RWPE1 (cell line): ENCODE measurements around the gene MEX3A.
A peak's percentile ranks its signal among the peaks of the same experiment; 100 is the strongest.

Experiments used
- CTCF ChIA-PET: fragments of 350-600 bp; sonication (Branson Sonifier 250); formaldehyde crosslinking; extraction: SDS; loops from one replicate; lab custom pipeline; 2021; lab: Yijun Ruan, JAX
- POLR2A ChIA-PET: fragments of 400-600 bp; formaldehyde crosslinking; extraction: SDS; loops from one replicate; lab custom pipeline; 2020; ENCODE audit warnings: antibody characterized with exemption; ENCODE audit not compliant: low non-redundant PET; lab: Yijun Ruan, JAX
- DNase-seq: peaks from one replicate; pipeline ENCODE4 v3.0.0; 2012; ENCODE audit warnings: low spot score
- H3K27ac ChIP-seq: fragments of 450-650 bp; 2 replicates; pipeline ENCODE4 v1.5.1; 2017
- TF ChIP-seq, protein P1 (sequence below): fragments of 450-650 bp; conservative IDR thresholded peaks from 2 replicates; pipeline ENCODE4 v1.5.1; 2017; ENCODE audit warnings: low read depth, mild to moderate bottlenecking

Gene MEX3A

DNA sequence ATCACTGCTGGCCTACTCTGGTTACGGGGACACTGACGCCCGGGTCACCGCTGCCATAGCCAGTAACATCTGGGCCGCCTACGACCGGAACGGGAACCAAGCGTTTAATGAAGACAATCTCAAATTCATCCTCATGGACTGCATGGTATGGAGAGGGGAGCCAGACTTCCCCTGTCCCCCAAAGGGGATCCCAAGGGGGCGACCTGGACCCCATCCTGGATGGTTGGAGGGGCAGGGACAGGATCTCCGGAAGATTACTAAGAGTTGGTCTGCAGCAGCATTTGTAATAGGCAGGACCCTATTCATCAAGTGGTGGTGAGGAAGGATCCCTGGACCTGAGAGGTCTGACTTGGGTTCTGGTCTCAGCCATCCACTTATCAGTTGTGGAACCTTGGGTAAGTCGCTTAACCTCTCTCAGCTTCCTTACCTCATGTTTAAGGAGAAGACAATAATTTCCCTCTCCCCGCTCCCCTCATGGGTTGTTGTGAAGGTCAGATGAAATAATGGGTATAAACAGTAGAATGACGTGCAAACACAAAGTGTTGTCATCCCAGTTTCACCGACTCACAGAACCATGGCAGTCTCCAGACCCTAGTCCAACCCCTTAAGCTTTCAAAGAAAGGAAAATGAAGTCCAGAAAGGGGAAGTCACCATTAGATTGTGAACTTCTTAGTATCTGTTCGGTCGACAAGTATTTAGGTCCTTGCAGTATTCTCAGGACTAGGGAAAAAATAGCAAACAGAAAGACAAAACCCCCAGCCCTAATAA lies 26.8 kb downstream of the MEX3A start:
- no peak for DNase-seq
- ChIA-PET CTCF (interaction anchor here (0.6 kb wide), 1 partner anchor 36 kb away, joined by 5 read pairs; no protein-coding TSS in a partner anchor), POLR2A (no interaction called here)
- TF ChIP-seq, protein P1, sequence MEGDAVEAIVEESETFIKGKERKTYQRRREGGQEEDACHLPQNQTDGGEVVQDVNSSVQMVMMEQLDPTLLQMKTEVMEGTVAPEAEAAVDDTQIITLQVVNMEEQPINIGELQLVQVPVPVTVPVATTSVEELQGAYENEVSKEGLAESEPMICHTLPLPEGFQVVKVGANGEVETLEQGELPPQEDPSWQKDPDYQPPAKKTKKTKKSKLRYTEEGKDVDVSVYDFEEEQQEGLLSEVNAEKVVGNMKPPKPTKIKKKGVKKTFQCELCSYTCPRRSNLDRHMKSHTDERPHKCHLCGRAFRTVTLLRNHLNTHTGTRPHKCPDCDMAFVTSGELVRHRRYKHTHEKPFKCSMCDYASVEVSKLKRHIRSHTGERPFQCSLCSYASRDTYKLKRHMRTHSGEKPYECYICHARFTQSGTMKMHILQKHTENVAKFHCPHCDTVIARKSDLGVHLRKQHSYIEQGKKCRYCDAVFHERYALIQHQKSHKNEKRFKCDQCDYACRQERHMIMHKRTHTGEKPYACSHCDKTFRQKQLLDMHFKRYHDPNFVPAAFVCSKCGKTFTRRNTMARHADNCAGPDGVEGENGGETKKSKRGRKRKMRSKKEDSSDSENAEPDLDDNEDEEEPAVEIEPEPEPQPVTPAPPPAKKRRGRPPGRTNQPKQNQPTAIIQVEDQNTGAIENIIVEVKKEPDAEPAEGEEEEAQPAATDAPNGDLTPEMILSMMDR = no peak
- peak overlapping the region; percentile 96 for H3K27ac ChIP-seq

DNA sequence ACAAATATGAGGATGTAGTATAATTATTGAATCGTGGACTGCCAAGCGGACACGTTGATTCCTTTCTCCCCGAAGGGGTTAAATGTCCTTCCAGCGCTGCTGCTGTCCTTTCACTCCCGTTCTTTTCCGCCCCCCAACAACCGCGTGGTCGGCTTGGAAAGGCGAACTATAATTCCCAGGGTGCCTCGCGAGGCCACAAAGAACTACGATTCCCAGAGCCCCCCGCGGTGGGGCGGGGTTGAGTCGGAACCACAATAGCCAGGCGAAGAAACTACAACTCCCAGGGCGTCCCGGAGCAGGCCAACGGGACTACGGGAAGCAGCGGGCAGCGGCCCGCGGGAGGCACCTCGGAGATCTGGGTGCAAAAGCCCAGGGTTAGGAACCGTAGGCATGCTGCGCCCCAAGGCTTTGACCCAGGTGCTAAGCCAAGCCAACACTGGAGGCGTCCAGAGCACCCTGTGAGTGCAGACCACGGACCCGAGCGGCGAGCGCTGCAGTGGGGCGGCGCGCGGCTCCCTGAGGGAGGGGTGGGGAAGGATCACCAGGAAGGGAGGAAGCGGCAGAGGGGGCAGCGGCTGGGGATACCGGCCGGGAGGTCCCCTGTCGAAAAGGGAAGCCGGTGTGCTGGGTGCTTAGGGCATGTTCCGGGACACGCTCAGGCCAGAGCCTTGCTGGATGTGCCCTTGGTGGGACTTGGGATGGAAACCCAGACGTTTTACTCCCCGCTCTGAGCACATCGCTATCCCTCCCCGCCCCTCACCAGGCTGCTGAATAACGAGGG lies 27.6 kb downstream of the MEX3A start, which contains the start of gene LAMTOR2:
LAMTOR2 (plus strand) TSS at position 283 of the 781 bp plus-strand sequence; CDS start at position 391, 108 bp downstream.
- CTCF ChIA-PET = interaction anchor here (0.7 kb wide), 1 partner anchor 40 kb away, joined by 3 read pairs; no protein-coding TSS in a partner anchor
- H3K27ac ChIP-seq = peak within 1 kb of the TSS; percentile 96
- TF ChIP-seq, protein P1 = no peak
- peak; percentile 98 for DNase-seq
- POLR2A ChIA-PET = no interaction called here

DNA sequence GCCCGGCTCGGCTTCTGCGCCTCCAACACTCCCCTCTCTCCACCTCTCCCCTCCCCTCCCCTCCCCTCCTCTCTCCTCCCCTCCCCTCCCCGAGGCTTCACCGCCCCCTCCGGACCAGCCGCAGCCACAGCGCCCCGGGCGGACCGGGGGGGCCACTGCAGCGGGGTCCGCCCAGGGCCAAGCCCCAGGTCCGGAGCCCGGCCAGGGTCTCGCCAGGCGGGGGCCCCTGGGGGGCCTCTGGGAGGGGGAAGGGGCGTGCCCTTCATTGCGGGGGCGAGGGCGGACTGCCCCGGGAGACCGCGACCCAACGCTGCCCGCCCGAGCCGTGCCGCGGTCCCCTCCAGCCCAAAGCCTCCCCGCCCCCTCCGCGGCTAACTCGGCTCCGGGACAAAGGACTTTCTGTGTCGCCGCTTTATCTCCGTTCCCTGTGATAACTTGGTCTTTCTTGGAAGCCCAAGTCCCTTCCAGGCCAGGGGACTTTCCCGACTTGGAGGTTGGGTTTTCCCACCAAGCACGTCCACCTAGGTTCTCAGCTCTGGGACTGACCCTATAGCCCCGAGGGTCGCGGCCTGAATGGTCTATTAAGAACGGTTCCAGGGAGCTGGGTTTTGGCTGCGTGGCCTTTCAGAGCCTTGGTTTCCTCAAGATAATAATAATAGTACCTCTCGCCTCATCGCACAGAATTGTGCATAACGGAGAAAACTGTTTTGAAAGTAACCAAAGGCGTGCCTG lies 28.3 kb downstream of the MEX3A start, which contains the start of gene UBQLN4:
UBQLN4 (minus strand) TSS at position 31 of the 732 bp plus-strand sequence. CDS start 97 bp downstream, outside the sequence.
- TF ChIP-seq, protein P1 = peak; percentile 82
- DNase-seq = peak; percentile 93
- ChIA-PET CTCF (interaction anchor here (0.6 to 0.7 kb wide), 3 partner anchors 19 to 267 kb away, joined by 3 to 5 read pairs (median 4); no protein-coding TSS in a partner anchor), POLR2A (no interaction called here)
- peak within 1 kb of the TSS; percentile 96 for H3K27ac ChIP-seq

DNA sequence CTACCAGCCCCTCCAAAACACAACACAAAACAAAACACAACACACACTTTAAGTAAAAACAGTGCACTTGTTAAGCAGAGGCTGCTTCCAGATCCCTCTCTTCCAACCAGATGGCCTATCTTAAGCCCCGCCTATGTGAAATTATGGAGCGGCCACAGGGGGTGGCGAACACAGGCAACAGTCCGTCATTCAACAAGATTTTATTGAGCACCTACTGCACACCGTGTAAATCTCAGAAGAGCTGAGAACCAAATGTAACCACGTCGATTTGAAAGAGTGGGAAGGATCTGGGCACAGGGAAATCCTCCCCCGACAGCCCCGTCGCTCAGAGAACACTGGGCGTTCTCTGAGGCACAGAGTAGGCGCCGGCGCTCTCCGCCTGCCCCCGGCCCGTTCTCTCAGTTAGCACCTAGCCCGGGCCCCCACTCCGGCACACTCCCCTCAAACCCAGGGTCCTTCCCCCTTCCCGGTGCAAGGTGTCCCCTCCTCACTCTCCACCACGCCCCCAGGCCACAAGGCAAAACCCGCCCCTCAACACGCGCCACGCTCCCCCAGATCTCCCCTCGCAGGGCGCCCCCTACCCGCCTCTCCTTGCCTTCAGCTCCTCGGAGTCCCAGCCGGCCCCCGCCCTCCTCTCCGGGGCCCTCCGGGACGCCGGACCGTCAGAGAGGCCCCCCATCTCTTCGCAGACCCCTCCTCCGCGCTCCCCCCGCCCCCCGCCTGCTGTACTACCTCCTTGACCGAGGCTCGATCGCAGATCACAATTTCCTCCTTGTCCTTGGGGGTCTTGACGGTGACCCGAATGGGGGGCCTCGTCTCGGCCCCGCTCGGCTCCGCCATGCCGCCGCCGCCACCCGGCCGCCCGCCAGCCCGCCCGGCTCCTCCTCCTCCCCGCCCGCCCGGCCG lies 29.1 kb downstream of the MEX3A start:
- ChIA-PET CTCF (interaction anchor here (0.6 to 0.9 kb wide), 4 partner anchors 20 to 266 kb away, joined by 4 to 5 read pairs (median 4); no protein-coding TSS in a partner anchor), POLR2A (no interaction called here)
- peak; percentile 77 for DNase-seq
- H3K27ac ChIP-seq = peak overlapping the region; percentile 96
- TF ChIP-seq, protein P1 = no peak

DNA sequence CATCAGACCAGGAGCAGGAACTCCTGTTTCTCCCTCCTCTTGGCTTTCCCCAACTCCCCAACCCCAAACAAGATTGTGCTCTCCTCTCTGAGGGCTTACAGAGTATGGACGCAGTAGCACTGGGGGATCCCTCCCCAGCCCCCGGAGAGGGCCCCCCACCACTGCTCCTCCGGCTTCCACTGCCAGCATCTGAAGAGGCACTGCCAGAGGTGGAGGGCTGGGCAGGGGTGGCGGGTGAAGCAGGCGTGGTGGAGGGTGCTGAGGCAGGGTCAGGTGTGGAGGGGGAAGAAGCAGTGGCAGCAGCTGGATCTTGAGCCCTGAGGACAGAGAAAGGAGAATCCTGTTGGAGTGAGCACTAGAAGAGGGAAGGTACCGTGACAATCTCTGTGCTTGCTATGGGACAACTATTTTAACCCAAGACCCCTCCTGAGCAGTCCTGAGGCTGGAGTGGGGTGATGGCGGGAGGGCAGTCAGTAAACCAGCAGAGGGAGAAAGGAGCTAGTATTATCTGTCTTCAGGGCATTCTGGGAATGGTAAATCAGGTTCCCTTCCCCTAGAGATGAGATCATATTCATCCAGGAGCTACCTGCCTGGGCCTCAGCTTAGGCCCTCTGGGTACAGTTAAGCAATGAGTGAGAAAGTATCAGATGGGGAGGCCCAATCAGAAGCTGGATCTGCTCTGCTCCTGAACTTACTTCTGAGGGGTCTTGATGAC lies 31.1 kb downstream of the MEX3A start:
- no peak for DNase-seq
- TF ChIP-seq, protein P1 = no peak
- CTCF ChIA-PET = interaction anchor here (0.6 kb wide), 3 partner anchors 20 to 76 kb away, joined by 3 read pairs; no protein-coding TSS in a partner anchor
- POLR2A ChIA-PET = interaction anchor here (0.6 kb wide), 2 partner anchors 54 to 111 kb away, joined by 3 read pairs; no protein-coding TSS in a partner anchor
- peak overlapping the region; percentile 2; the same call in 1 of the 2 replicates for H3K27ac ChIP-seq
